Activated B cell treated with CpG ODN at 0.5 μM for 24 hours (primary cell): Measurements from ENCODE around the gene EHMT1. TPM values are rescaled to one million over a fixed set of nuclear protein-coding genes. Genes with fewer than 3 reads are reported as not detected.
A peak's percentile ranks its signal among the peaks of the same experiment; 100 is the strongest.

Experiments
- ATAC-seq: fragments of 200-7000 bp; cut with Tn5 transposase; one replicate; pipeline ENCODE4 v1.10.0; 2021; ENCODE audit warnings: low read depth, mild to moderate bottlenecking, moderate library complexity
- CTCF ChIA-PET: fragments of 350-600 bp; sonication (Branson Sonifier 250); formaldehyde crosslinking; loops from one replicate; lab custom pipeline; 2021; ENCODE audit warnings: antibody characterized with exemption; lab: Charles Lee
- POLR2A ChIA-PET: fragments of 350-600 bp; sonication (Branson Sonifier 250); formaldehyde crosslinking; loops from one replicate; lab custom pipeline; 2021; ENCODE audit warnings: antibody characterized with exemption; lab: Charles Lee
- DNase-seq: peaks from one replicate; pipeline ENCODE4 v3.0.0; 2022
- H3K27ac Mint-ChIP-seq: one replicate; pipeline ENCODE4 v1.8.0; 2020; ENCODE audit warnings: mixed read lengths
- H3K27me3 Mint-ChIP-seq: one replicate; pipeline ENCODE4 v1.8.0; 2021; ENCODE audit warnings: mixed read lengths
- H3K36me3 Mint-ChIP-seq: one replicate; pipeline ENCODE4 v1.8.0; 2021; ENCODE audit warnings: low read depth, mixed read lengths
- H3K4me1 Mint-ChIP-seq: one replicate; pipeline ENCODE4 v1.8.0; 2021; ENCODE audit warnings: mixed read lengths
- H3K4me3 Mint-ChIP-seq: one replicate; pipeline ENCODE4 v1.8.0; 2020; ENCODE audit warnings: mild to moderate bottlenecking, mixed read lengths
- H3K9me3 Mint-ChIP-seq: one replicate; pipeline ENCODE4 v1.8.0; 2020; ENCODE audit warnings: mixed read lengths
- CTCF ChIP-seq: fragments of 200-600 bp; IDR thresholded peaks from one replicate; pipeline ENCODE4 v1.8.0; 2022; ENCODE audit warnings: antibody characterized with exemption, mild to moderate bottlenecking
- intact Hi-C: fragments of 100-400 bp; cut with micrococcal nuclease; formaldehyde crosslinking; loops from one replicate; pipeline ENCODE4 v1.15.1; 2024
- total RNA-seq: library from RNA; stranded (reverse); gene quantifications from 2 replicates; pipeline ENCODE4 v1.2.3, GENCODE V29; 2022

The EHMT1 gene
- total RNA-seq, 1 donor from 2014 or later, result 163 TPM

- intact Hi-C loops, result no loop called here
- Mint-ChIP-seq H3K36me3 (peaks cover 21% of the 10 kb centered on the region), H3K9me3 (no peaks in the 10 kb centered on the region), H3K4me3 (no peak overlapping the region), H3K27me3 (no peaks in the 10 kb centered on the region), H3K4me1 (peaks cover 58% of the 10 kb centered on the region), H3K27ac (peak overlapping the region; percentile 12)
- no peak for TF ChIP-seq CTCF
- CTCF ChIA-PET, result interaction anchor here (0.6 to 0.9 kb wide), 2 partner anchors 25 to 30 kb away, joined by 3 to 5 read pairs; no protein-coding TSS in a partner anchor
- POLR2A ChIA-PET, result no interaction called here
- no peak for ATAC-seq
- DNase-seq, result no peak
These were observed 79.0 kb downstream of the EHMT1 start for GRCh38 chr9:137697832-137698231.

- intact Hi-C loops, result no loop called here
- ATAC-seq (no peak), DNase-seq (no peak)
- ChIA-PET CTCF (no interaction called here), POLR2A (interaction anchor here (0.6 to 0.9 kb wide), 2 partner anchors 11 to 105 kb away, joined by 3 to 5 read pairs; no protein-coding TSS in a partner anchor)
- H3K4me3 Mint-ChIP-seq, result no peak overlapping the region
- no peak for TF ChIP-seq CTCF
- peaks cover 61% of the 10 kb centered on the region for H3K4me1 Mint-ChIP-seq
- peaks cover 27% of the 10 kb centered on the region for H3K36me3 Mint-ChIP-seq
- no peaks in the 10 kb centered on the region for H3K27me3 Mint-ChIP-seq
- peaks cover 10% of the 10 kb centered on the region for H3K9me3 Mint-ChIP-seq
- H3K27ac Mint-ChIP-seq, result peak overlapping the region; percentile 10
These were observed 82.1 kb downstream of the EHMT1 start for GRCh38 chr9:137700911-137701310.

GRCh38 chr9:137702615-137703379 is 84.0 kb downstream of the EHMT1 start:
- peaks cover 18% of the 10 kb centered on the region for H3K36me3 Mint-ChIP-seq
- H3K4me1 Mint-ChIP-seq, result peaks cover 69% of the 10 kb centered on the region
- ATAC-seq, result no peak
- CTCF ChIA-PET, result no interaction called here
- H3K27me3 Mint-ChIP-seq, result no peaks in the 10 kb centered on the region
- no peak for TF ChIP-seq CTCF
- no peak overlapping the region for H3K27ac Mint-ChIP-seq
- no peak for DNase-seq
- POLR2A ChIA-PET, result no interaction called here
- peaks cover 10% of the 10 kb centered on the region for H3K9me3 Mint-ChIP-seq
- no peak overlapping the region for H3K4me3 Mint-ChIP-seq
- intact Hi-C loops, result no loop called here

GRCh38 chr9:137703842-137704508 is 85.2 kb downstream of the EHMT1 start:
- no peak for TF ChIP-seq CTCF
- ATAC-seq (no peak), DNase-seq (no peak)
- CTCF ChIA-PET, result interaction anchor here (2.3 kb wide), 1 partner anchor 8 kb away, joined by 11 read pairs; no protein-coding TSS in a partner anchor
- Mint-ChIP-seq H3K27me3 (no peaks in the 10 kb centered on the region), H3K4me3 (peak overlapping the region; percentile 24), H3K27ac (peak overlapping the region; percentile 72), H3K4me1 (peaks cover 73% of the 10 kb centered on the region), H3K36me3 (peaks cover 19% of the 10 kb centered on the region), H3K9me3 (peaks cover 10% of the 10 kb centered on the region)
- intact Hi-C loops, result loop anchor here (2.0 kb wide), 1 partner anchor 13 kb away; no protein-coding TSS in a partner anchor
- POLR2A ChIA-PET, result no interaction called here

GRCh38 chr9:137705443-137705863 is 86.6 kb downstream of the EHMT1 start:
- H3K36me3 Mint-ChIP-seq, result peaks cover 27% of the 10 kb centered on the region
- H3K4me1 Mint-ChIP-seq, result peaks cover 74% of the 10 kb centered on the region
- ATAC-seq (peak; percentile 73), DNase-seq (peak; percentile 36)
- H3K27ac Mint-ChIP-seq, result peak overlapping the region; percentile 86
- no peaks in the 10 kb centered on the region for H3K27me3 Mint-ChIP-seq
- H3K4me3 Mint-ChIP-seq, result peak overlapping the region; percentile 57
- ChIA-PET CTCF (interaction anchor here (2.3 kb wide), 1 partner anchor 10 kb away, joined by 11 read pairs; no protein-coding TSS in a partner anchor), POLR2A (interaction anchor here (0.6 to 1.2 kb wide), 2 partner anchors 10 to 49 kb away, joined by 3 to 6 read pairs; no protein-coding TSS in a partner anchor)
- no peak for TF ChIP-seq CTCF
- intact Hi-C loops, result loop anchor here (2.0 to 5.0 kb wide), 2 partner anchors 15 to 33 kb away; no protein-coding TSS in a partner anchor
- H3K9me3 Mint-ChIP-seq, result peaks cover 10% of the 10 kb centered on the region
